ENCODE measurements around the gene TM4SF1. TPM values are rescaled to one million over a fixed set of nuclear protein-coding genes. Genes with fewer than 3 reads are reported as not detected.

TM4SF1 gene
- polyA plus RNA-seq, 1 of the 3 experiments (the other 2 are of a cell fraction) = 209 TPM

DNA sequence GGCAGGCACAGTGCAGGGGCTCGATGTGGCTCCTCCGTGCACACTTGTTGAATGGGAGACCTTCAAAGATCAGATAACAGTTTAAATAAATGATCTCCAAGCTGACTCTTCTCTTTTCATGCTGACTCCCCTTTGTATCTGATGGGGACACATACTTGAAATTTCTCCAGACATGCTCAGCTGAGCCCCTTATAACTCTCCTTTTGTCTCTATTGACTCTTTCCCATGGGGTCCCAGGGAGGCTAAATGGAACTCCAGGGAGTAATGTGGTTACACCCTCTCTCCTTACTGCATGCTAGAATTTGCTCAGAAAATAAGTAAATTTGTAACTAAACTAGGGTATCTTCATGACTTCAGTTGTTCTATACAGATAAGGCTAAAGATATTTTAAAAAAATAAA lies 48.9 kb upstream of the TM4SF1 start (continued):
- TF ChIP-seq, protein P1, sequence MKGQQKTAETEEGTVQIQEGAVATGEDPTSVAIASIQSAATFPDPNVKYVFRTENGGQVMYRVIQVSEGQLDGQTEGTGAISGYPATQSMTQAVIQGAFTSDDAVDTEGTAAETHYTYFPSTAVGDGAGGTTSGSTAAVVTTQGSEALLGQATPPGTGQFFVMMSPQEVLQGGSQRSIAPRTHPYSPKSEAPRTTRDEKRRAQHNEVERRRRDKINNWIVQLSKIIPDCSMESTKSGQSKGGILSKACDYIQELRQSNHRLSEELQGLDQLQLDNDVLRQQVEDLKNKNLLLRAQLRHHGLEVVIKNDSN (IDR thresholded peaks at IDR 0.05; ENCODE audit: borderline replicate concordance, low read depth) = no peak
- TF ChIP-seq, protein P2, sequence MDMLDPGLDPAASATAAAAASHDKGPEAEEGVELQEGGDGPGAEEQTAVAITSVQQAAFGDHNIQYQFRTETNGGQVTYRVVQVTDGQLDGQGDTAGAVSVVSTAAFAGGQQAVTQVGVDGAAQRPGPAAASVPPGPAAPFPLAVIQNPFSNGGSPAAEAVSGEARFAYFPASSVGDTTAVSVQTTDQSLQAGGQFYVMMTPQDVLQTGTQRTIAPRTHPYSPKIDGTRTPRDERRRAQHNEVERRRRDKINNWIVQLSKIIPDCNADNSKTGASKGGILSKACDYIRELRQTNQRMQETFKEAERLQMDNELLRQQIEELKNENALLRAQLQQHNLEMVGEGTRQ (IDR thresholded peaks at IDR 0.05; ENCODE audit: borderline replicate concordance, low read depth, low read length) = no peak
- TF ChIP-seq, protein P3, sequence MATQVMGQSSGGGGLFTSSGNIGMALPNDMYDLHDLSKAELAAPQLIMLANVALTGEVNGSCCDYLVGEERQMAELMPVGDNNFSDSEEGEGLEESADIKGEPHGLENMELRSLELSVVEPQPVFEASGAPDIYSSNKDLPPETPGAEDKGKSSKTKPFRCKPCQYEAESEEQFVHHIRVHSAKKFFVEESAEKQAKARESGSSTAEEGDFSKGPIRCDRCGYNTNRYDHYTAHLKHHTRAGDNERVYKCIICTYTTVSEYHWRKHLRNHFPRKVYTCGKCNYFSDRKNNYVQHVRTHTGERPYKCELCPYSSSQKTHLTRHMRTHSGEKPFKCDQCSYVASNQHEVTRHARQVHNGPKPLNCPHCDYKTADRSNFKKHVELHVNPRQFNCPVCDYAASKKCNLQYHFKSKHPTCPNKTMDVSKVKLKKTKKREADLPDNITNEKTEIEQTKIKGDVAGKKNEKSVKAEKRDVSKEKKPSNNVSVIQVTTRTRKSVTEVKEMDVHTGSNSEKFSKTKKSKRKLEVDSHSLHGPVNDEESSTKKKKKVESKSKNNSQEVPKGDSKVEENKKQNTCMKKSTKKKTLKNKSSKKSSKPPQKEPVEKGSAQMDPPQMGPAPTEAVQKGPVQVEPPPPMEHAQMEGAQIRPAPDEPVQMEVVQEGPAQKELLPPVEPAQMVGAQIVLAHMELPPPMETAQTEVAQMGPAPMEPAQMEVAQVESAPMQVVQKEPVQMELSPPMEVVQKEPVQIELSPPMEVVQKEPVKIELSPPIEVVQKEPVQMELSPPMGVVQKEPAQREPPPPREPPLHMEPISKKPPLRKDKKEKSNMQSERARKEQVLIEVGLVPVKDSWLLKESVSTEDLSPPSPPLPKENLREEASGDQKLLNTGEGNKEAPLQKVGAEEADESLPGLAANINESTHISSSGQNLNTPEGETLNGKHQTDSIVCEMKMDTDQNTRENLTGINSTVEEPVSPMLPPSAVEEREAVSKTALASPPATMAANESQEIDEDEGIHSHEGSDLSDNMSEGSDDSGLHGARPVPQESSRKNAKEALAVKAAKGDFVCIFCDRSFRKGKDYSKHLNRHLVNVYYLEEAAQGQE (IDR thresholded peaks at IDR 0.05; ENCODE audit: low read depth, low read length) = no peak
- no peak for TF ChIP-seq PBX3 (IDR thresholded peaks at IDR 0.05)
- TF ChIP-seq RAD21 (IDR thresholded peaks at IDR 0.05; ENCODE audit: low read length) = no peak

DNA sequence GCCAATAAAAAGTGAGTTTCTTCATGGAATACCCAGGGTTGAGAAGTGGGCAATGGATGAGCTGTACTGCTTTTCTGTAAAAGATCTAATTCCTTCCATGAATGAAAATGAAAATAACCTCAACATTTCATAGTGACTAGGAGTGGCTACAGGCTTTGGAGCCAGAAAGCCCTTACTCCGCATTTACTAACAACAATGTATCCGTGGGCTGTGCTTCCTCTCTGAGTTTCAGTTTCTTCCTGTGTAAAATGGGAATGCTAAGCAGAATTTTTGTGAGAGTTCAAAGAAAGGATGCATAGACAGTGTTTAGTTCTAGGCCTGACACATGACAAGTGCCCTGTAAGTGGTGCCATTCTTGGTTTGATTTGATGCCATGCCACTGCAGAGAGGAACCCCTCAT lies 47.5 kb upstream of the TM4SF1 start:
- no peak for TF ChIP-seq TCF12 (IDR thresholded peaks at IDR 0.05)
- no peak for TF ChIP-seq RFX5 (IDR thresholded peaks at IDR 0.05; ENCODE audit: low read length)
- TF ChIP-seq CHD2 (IDR thresholded peaks at IDR 0.05; ENCODE audit: low read length, partially characterized antibody) = no peak
- TF ChIP-seq GATA2 (CRISPR knock-in tag; IDR thresholded peaks at IDR 0.05) = no peak
- TF ChIP-seq ELF1 (IDR thresholded peaks at IDR 0.05) = no peak
- no peak for TF ChIP-seq RXRA (IDR thresholded peaks at IDR 0.05; ENCODE audit: borderline replicate concordance, low read depth)
- TF ChIP-seq FOXM1 (IDR thresholded peaks at IDR 0.05; ENCODE audit: low read depth) = no peak
- TF ChIP-seq PBX3 (IDR thresholded peaks at IDR 0.05) = no peak
- TF ChIP-seq, protein P1 (IDR thresholded peaks at IDR 0.05; ENCODE audit: borderline replicate concordance, low read depth) = no peak
- no peak overlapping the region for H3K4me2 ChIP-seq
- H3F3A ChIP-seq (replicated peaks; ENCODE audit: insufficient read depth) = no peaks in the 10 kb centered on the region
- H3K9me2 ChIP-seq = no peaks in the 10 kb centered on the region
- no peak overlapping the region for H2AFZ ChIP-seq (ENCODE audit: low read depth)
- H3K9ac ChIP-seq = no peak overlapping the region
- no peak for DNase-seq
- H3K4me3 ChIP-seq (ENCODE audit: low read depth in 2 of 2, low read length in 1 of 2) = no peak overlapping the region
- 95% methylated on average over 2 of the region's 2 CpGs for WGBS (ENCODE audit: low lambda C conversion rate)
- no peaks in the 10 kb centered on the region for H3K79me2 ChIP-seq (ENCODE audit: insufficient read depth)
- peaks cover 0 to 4% of the 10 kb centered on the region in 2 experiments; a peak in 1 of 4 replicates for H3K4me1 ChIP-seq (ENCODE audit: control insufficient read depth in 1 of 2, insufficient read depth in 2 of 2, low read depth in 1 of 2, low read length in 1 of 2)
- CTCF ChIA-PET = no interaction called here
- POLR2A ChIA-PET = no interaction called here
- H3K27ac ChIP-seq (ENCODE audit: low read depth in 2 of 2, low read length in 1 of 2) = no peak overlapping the region
- no peaks in the 10 kb centered on the region for H3K27me3 ChIP-seq (ENCODE audit: insufficient read depth)
- no peaks in the 10 kb centered on the region for H3K36me3 ChIP-seq (replicated peaks in 1 of 2; ENCODE audit: control insufficient read depth in 1 of 2, insufficient read depth in 2 of 2, low read length in 1 of 2)
- no peaks in the 10 kb centered on the region for H3K9me3 ChIP-seq
- H4K20me1 ChIP-seq (ENCODE audit: insufficient read depth) = no peaks in the 10 kb centered on the region
